Measurements from ENCODE around the gene FTL.

The FTL gene

GRCh38 chr19:48946463-48947257, 18.4 kb upstream of the FTL start:
- DNase-seq: no peak

GRCh38 chr19:48947258-48947542, 17.9 kb upstream of the FTL start:
- no peak for DNase-seq

GRCh38 chr19:48950159-48950558, 14.9 kb upstream of the FTL start:
- DNase-seq: no peak

- no peak for DNase-seq
Measured at GRCh38 chr19:48950830-48951519, 14.1 kb upstream of the FTL start.

- DNase-seq: no peak
Measured at GRCh38 chr19:48953141-48953540, 12.0 kb upstream of the FTL start.

GRCh38 chr19:48953990-48954594, 11.0 kb upstream of the FTL start:
- no peak for DNase-seq

- peak; percentile 93 for DNase-seq
Measured at GRCh38 chr19:48954595-48955307, 10.4 kb upstream of the FTL start, which contains the start of gene BAX. Gene BAX (plus strand): TSS chr19:48954875. CDS start chr19:48954929, 54 bp downstream.

GRCh38 chr19:48955308-48955958, 9.7 kb upstream of the FTL start:
- DNase-seq: no peak

GRCh38 chr19:48958006-48958405, 7.1 kb upstream of the FTL start:
- no peak for DNase-seq

GRCh38 chr19:48959341-48960239, 5.5 kb upstream of the FTL start:
- no peak for DNase-seq

- DNase-seq: no peak
Measured at GRCh38 chr19:48961051-48961649, 4.0 kb upstream of the FTL start.

- DNase-seq: no peak
Measured at GRCh38 chr19:48961673-48962028, 3.5 kb upstream of the FTL start.

- no peak for DNase-seq
Measured at GRCh38 chr19:48962029-48962848, 2.9 kb upstream of the FTL start.

GRCh38 chr19:48962849-48963165, 2.3 kb upstream of the FTL start:
- DNase-seq: no peak

- DNase-seq: peak; percentile 60
Measured at GRCh38 chr19:48963371-48964204, 1.5 kb upstream of the FTL start.

GRCh38 chr19:48964205-48965039, 687 bp upstream of the FTL start:
- no peak for DNase-seq

- peak; percentile 79 for DNase-seq
Measured at GRCh38 chr19:48965806-48966540, 864 bp downstream of the FTL start.

Measured in T1000 (cell line).